Activated CD8-positive, alpha-beta T cell treated with anti-CD3 and anti-CD28 coated beads for 36 hours (primary cell): ENCODE results near the gene IRF2. TPM values are rescaled to one million over a fixed set of nuclear protein-coding genes. Genes with fewer than 3 reads are reported as not detected.

Experiments
- ATAC-seq: fragments of 200-7000 bp; cut with Tn5 transposase; one replicate; pipeline ENCODE4 v1.10.0; 2021; ENCODE audit warnings: mild to moderate bottlenecking, moderate library complexity
- CTCF ChIA-PET: fragments of 350-600 bp; sonication (Branson Sonifier 250); formaldehyde crosslinking; loops from one replicate; lab custom pipeline; 2021; ENCODE audit warnings: antibody characterized with exemption; lab: Charles Lee
- POLR2A ChIA-PET: fragments of 350-600 bp; sonication (Branson Sonifier 250); formaldehyde crosslinking; loops from one replicate; lab custom pipeline; 2021; ENCODE audit warnings: antibody characterized with exemption; lab: Charles Lee
- DNase-seq: peaks from one replicate; pipeline ENCODE4 v3.0.0-alpha.2; 2020
- H3K27ac Mint-ChIP-seq: one replicate; pipeline ENCODE4 v1.8.0; 2021; ENCODE audit warnings: mild to moderate bottlenecking, mixed read lengths
- H3K27me3 Mint-ChIP-seq: one replicate; pipeline ENCODE4 v1.8.0; 2021; ENCODE audit warnings: mixed read lengths
- H3K36me3 Mint-ChIP-seq: one replicate; pipeline ENCODE4 v1.8.0; 2021; ENCODE audit warnings: low read depth, mixed read lengths
- H3K4me1 Mint-ChIP-seq: one replicate; pipeline ENCODE4 v1.8.0; 2021; ENCODE audit warnings: low read depth, mixed read lengths
- H3K4me3 Mint-ChIP-seq: one replicate; pipeline ENCODE4 v1.8.0; 2021; ENCODE audit warnings: mild to moderate bottlenecking, moderate library complexity, mixed read lengths
- H3K9me3 Mint-ChIP-seq: one replicate; pipeline ENCODE4 v1.8.0; 2021; ENCODE audit warnings: mixed read lengths
- intact Hi-C: fragments of 100-400 bp; cut with micrococcal nuclease; formaldehyde crosslinking; loops from one replicate; pipeline ENCODE4 v1.10.0; 2022
- total RNA-seq, 2 experiments: library from RNA; stranded (reverse); gene quantifications; one replicate each; pipeline ENCODE4 v1.2.3, GENCODE V29; 2021
- TF ChIP-seq, protein P1 (sequence below): fragments of 200-600 bp; IDR thresholded peaks from one replicate; pipeline ENCODE4 v1.8.0; 2022; ENCODE audit warnings: antibody characterized with exemption, mild to moderate bottlenecking

The IRF2 gene
- total RNA-seq, 2 experiments from 2014 or later: 48.1 to 56.4 TPM

DNA sequence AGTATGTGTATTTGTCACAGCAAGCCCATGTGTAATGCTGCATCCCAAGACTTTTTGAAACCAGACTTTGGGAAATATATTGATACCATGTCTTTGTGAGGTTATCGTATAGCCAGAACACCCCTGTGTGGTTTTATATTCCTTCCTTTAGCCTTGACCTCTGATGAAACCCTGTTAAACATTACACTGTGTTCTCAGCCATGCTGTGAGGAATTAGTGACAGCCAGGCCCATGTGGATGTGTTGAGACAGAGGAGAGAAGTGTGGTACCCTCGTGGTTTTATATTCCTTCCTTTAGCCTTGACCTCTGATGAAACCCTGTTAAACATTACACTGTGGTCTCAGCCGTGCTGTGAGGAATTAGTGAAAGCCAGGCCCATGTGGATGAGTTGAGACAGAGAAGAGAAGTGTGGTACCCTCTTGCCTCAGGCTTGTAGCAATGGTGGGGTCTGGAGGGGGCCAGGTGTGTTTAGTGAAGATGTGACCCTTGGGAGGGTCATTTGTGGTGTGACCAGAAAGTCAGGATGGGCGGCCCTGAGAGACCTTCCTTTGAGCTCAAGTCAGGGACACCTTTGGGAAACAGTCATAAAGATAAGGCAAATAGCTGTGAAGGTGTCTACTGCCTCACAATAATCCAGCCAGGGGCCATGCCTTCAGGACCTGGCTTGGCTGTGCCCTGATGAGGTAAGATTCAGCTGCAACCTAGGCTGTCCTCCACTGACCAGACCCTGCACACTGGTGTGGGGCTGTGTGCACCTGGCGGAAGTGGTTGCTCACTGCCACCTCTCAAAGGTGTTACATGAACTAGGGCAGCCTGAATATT is 110.0 kb downstream of the IRF2 start:
- H3K4me3 Mint-ChIP-seq: no peak overlapping the region
- POLR2A ChIA-PET: no interaction called here
- ATAC-seq (no peak), DNase-seq (no peak)
- no peaks in the 10 kb centered on the region for H3K36me3 Mint-ChIP-seq
- no peak overlapping the region for H3K27ac Mint-ChIP-seq
- H3K9me3 Mint-ChIP-seq: no peaks in the 10 kb centered on the region
- CTCF ChIA-PET: no interaction called here
- no peaks in the 10 kb centered on the region for H3K27me3 Mint-ChIP-seq
- TF ChIP-seq, protein P1, sequence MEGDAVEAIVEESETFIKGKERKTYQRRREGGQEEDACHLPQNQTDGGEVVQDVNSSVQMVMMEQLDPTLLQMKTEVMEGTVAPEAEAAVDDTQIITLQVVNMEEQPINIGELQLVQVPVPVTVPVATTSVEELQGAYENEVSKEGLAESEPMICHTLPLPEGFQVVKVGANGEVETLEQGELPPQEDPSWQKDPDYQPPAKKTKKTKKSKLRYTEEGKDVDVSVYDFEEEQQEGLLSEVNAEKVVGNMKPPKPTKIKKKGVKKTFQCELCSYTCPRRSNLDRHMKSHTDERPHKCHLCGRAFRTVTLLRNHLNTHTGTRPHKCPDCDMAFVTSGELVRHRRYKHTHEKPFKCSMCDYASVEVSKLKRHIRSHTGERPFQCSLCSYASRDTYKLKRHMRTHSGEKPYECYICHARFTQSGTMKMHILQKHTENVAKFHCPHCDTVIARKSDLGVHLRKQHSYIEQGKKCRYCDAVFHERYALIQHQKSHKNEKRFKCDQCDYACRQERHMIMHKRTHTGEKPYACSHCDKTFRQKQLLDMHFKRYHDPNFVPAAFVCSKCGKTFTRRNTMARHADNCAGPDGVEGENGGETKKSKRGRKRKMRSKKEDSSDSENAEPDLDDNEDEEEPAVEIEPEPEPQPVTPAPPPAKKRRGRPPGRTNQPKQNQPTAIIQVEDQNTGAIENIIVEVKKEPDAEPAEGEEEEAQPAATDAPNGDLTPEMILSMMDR: no peak
- H3K4me1 Mint-ChIP-seq: peaks cover 11% of the 10 kb centered on the region
- intact Hi-C loops: no loop called here

DNA sequence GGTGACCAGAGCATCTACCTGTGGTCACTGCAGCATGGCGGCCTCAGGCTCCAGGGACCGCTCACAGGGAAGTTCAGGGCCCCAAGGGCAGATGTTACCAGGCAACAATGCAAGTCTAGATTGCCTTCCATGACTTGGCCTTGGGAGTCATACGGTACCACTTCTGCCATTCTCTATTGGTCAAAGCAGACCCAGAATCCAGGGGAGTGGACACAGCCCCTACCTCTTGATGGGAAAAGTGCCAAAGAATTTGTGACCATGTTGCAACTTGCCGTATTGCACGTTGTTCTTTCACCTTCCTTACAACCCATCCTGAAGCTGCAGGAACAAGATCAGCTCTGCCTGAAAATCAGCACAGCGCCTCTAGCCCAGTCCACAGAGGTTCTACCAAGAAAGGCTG is 111.1 kb downstream of the IRF2 start:
- no peaks in the 10 kb centered on the region for H3K27me3 Mint-ChIP-seq
- ChIA-PET CTCF (no interaction called here), POLR2A (no interaction called here)
- H3K27ac Mint-ChIP-seq: no peak overlapping the region
- peaks cover 11% of the 10 kb centered on the region for H3K4me1 Mint-ChIP-seq
- intact Hi-C loops: no loop called here
- ATAC-seq: no peak
- no peak for DNase-seq
- H3K9me3 Mint-ChIP-seq: no peaks in the 10 kb centered on the region
- no peak overlapping the region for H3K4me3 Mint-ChIP-seq
- no peaks in the 10 kb centered on the region for H3K36me3 Mint-ChIP-seq
- TF ChIP-seq, protein P1: no peak

DNA sequence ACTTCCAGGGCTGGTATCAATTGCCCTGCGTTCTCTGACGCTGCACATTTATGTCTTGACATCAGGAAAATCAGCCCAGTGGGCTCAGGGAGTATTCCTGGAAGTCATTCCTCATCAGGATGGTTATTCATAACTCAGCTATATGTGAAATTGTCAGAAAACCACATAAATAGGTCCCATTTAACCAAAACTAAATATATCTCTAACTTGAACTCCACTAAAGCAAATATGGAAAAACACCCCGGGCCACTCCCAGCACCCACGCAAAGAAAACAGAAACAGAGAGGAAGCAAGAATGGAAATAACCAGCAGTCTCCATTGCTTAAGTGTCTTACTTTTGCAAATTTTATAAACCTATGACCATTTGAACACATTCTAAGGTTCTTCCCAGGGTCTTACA is 112.0 kb downstream of the IRF2 start:
- CTCF ChIA-PET: no interaction called here

DNA sequence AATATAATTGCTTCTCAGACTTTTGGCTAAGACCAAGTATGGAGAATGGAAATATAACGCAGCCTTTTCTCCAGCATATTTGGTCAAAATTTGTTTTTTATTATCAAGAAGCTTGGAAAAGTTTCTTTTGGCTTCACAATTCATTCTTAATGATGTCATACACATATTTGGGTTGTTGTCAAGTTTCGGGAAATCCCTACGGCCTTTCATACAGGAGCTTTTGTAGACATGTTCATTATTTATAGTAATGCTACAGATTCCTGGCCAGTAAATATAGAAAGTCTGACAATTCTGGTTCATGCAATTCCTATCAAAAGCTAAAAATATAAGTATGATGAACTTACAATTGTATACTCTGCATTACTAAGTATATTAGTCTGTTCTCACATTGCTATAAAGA is 112.9 kb downstream of the IRF2 start:
- no peak overlapping the region for H3K4me3 Mint-ChIP-seq
- H3K27ac Mint-ChIP-seq: no peak overlapping the region
- DNase-seq (no peak), ATAC-seq (no peak)
- H3K4me1 Mint-ChIP-seq: peaks cover 14% of the 10 kb centered on the region
- H3K36me3 Mint-ChIP-seq: no peaks in the 10 kb centered on the region
- intact Hi-C loops: no loop called here
- CTCF ChIA-PET: interaction anchor here (1.1 kb wide), 1 partner anchor 18 kb away, joined by 3 read pairs; no protein-coding TSS in a partner anchor
- no peaks in the 10 kb centered on the region for H3K27me3 Mint-ChIP-seq
- POLR2A ChIA-PET: interaction anchor here (0.7 kb wide), 1 partner anchor 113 kb away, joined by 3 read pairs; the partner anchor contains the start of gene IRF2
- H3K9me3 Mint-ChIP-seq: peaks cover 5% of the 10 kb centered on the region
- TF ChIP-seq, protein P1: no peak

More for the DNA sequence above, 112.0 kb downstream of the IRF2 start:
- TF ChIP-seq, protein P1: no peak
- Mint-ChIP-seq H3K27me3 (no peaks in the 10 kb centered on the region), H3K27ac (no peak overlapping the region), H3K36me3 (no peaks in the 10 kb centered on the region), H3K9me3 (peaks cover 5% of the 10 kb centered on the region), H3K4me1 (peaks cover 11% of the 10 kb centered on the region), H3K4me3 (no peak overlapping the region)
- DNase-seq (no peak), ATAC-seq (no peak)
- intact Hi-C loops: no loop called here
- POLR2A ChIA-PET: interaction anchor here (0.7 kb wide), 1 partner anchor 316 kb away, joined by 3 read pairs; no protein-coding TSS in a partner anchor

DNA sequence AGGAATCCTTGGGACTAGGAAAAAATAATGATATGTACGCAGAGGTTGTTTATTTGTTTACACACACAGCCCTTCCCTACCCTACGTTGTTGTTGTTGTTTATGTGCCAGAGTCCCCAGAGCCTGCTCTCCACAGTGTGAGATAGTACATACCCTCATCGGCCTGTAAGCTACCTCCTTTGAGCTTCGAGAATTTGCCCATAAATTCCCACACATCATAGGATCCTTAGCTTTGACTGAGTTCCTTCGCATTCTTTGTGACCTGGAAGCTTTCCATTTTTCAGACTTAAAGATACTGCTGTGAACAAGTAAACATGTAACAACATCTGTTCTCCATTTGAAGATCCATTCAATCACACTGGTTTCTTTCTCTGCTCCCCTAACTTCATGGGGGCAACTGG is 114.5 kb downstream of the IRF2 start:
- no peak overlapping the region for H3K4me3 Mint-ChIP-seq
- ChIA-PET POLR2A (no interaction called here), CTCF (no interaction called here)
- H3K27me3 Mint-ChIP-seq: no peaks in the 10 kb centered on the region
- peaks cover 5% of the 10 kb centered on the region for H3K9me3 Mint-ChIP-seq
- DNase-seq (no peak), ATAC-seq (no peak)
- intact Hi-C loops: no loop called here
- TF ChIP-seq, protein P1: no peak
- H3K36me3 Mint-ChIP-seq: no peaks in the 10 kb centered on the region
- H3K27ac Mint-ChIP-seq: no peak overlapping the region
- H3K4me1 Mint-ChIP-seq: peaks cover 27% of the 10 kb centered on the region
